Osteoblast (primary cell): ENCODE measurements around the gene ENO3. TPM values are rescaled to one million over a fixed set of nuclear protein-coding genes. Genes with fewer than 3 reads are reported as not detected.

Experiments
- DNase-seq: peaks from one replicate; pipeline ENCODE4 v3.0.0; 2011; ENCODE audit warnings: low spot score, mixed read lengths; ENCODE audit not compliant: insufficient read length; ENCODE audit errors: missing footprints
- H2AFZ ChIP-seq: 2 replicates; pipeline ENCODE4 v1.6.0; 2011; ENCODE audit warnings: mild to moderate bottlenecking, low read length
- H3K27ac ChIP-seq: 2 replicates; pipeline ENCODE4 v1.5.1; 2011; ENCODE audit warnings: mild to moderate bottlenecking, low read depth, low read length, moderate library complexity
- H3K27me3 ChIP-seq: 2 replicates; pipeline ENCODE4 v1.6.0; 2012; ENCODE audit warnings: mild to moderate bottlenecking, control low read depth, inconsistent platforms, low read length, moderate library complexity; ENCODE audit not compliant: insufficient read depth
- H3K36me3 ChIP-seq: 2 replicates; pipeline ENCODE4 v1.5.1; 2011; ENCODE audit warnings: mild to moderate bottlenecking, low read length, control low read depth, moderate library complexity; ENCODE audit not compliant: insufficient read depth
- H3K4me1 ChIP-seq: 2 replicates; pipeline ENCODE4 v1.5.1; 2011; ENCODE audit warnings: mild to moderate bottlenecking, low read length, control low read depth, moderate library complexity; ENCODE audit not compliant: insufficient read depth
- H3K4me2 ChIP-seq: 2 replicates; pipeline ENCODE4 v1.6.0; 2011; ENCODE audit warnings: mild to moderate bottlenecking, low read length; ENCODE audit not compliant: insufficient read depth
- H3K4me3 ChIP-seq: fragments of 200-600 bp; sonication (generic); 3 replicates; pipeline ENCODE4 v1.5.1; 2012; ENCODE audit warnings: mild to moderate bottlenecking, low read length, inconsistent platforms; ENCODE audit not compliant: insufficient read depth
- H3K79me2 ChIP-seq: 2 replicates; pipeline ENCODE4 v1.6.0; 2012; ENCODE audit warnings: mild to moderate bottlenecking, low read length, control low read depth, inconsistent platforms; ENCODE audit not compliant: insufficient read depth
- H3K9me3 ChIP-seq: 2 replicates; pipeline ENCODE4 v1.5.1; 2011; ENCODE audit warnings: low read depth, low read length, control low read depth
- H4K20me1 ChIP-seq: 2 replicates; pipeline ENCODE4 v1.6.0; 2012; ENCODE audit warnings: mild to moderate bottlenecking, low read length, control low read depth; ENCODE audit not compliant: insufficient read depth
- CTCF ChIP-seq: IDR thresholded peaks from 2 replicates; pipeline ENCODE4 v1.5.1; 2011; ENCODE audit warnings: mild to moderate bottlenecking, low read depth, low read length, moderate library complexity; ENCODE audit errors: extremely low read depth
- total RNA-seq: library from RNA; depleted of rRNA; stranded (reverse); fragments of >200 nt; gene quantifications from 2 replicates; pipeline ENCODE4 v1.2.3, GENCODE V29; 2012

Gene ENO3
- total RNA-seq, 1 donor = 2.9 TPM

GRCh38 chr17:4980644-4981216 is 29.8 kb downstream of the ENO3 start:
- peak; percentile 71 for TF ChIP-seq CTCF
- Histone ChIP-seq H3K4me1 (no peaks in the 10 kb centered on the region), H3K79me2 (no peaks in the 10 kb centered on the region), H3K4me2 (no peak overlapping the region), H3K27me3 (no peaks in the 10 kb centered on the region), H3K36me3 (peaks cover 57% of the 10 kb centered on the region), H3K27ac (no peak overlapping the region), H4K20me1 (peaks cover 5% of the 10 kb centered on the region), H3K4me3 (no peak overlapping the region), H2AFZ (no peak overlapping the region), H3K9me3 (no peaks in the 10 kb centered on the region)
- peak; percentile 86 for DNase-seq

- Histone ChIP-seq H3K36me3 (peaks cover 44% of the 10 kb centered on the region), H2AFZ (no peak overlapping the region), H3K4me2 (no peak overlapping the region), H3K4me3 (no peak overlapping the region), H4K20me1 (peaks cover 5% of the 10 kb centered on the region), H3K4me1 (peaks cover 5% of the 10 kb centered on the region), H3K27ac (no peak overlapping the region), H3K79me2 (peaks cover 10% of the 10 kb centered on the region), H3K27me3 (no peaks in the 10 kb centered on the region), H3K9me3 (no peaks in the 10 kb centered on the region)
- TF ChIP-seq CTCF = no peak
- DNase-seq = no peak
Observed at GRCh38 chr17:4982305-4982704, 31.4 kb downstream of the ENO3 start.

DNA sequence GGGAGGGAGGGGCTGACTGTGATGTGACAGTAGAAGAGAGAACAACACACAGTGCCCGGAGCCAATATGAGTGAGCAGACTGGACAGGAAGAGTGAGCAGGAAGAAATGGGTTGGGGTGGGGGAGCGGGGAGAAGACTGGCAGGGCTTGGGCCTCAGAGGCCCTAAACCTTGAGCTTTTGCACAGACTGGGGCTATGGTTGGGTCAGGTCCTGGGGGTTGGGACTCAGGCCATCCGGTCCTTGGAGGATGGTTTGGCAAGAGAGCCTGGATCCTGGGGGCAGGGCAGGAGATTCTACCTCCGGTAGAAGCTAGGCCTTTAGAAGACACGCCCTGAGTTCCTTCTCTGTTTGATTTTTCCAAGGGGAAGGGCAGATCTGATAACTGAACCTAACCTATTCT is 35.5 kb downstream of the ENO3 start:
- TF ChIP-seq CTCF = no peak
- no peaks in the 10 kb centered on the region for H4K20me1 ChIP-seq
- DNase-seq = peak; percentile 84
- peak overlapping the region; percentile 92 for H2AFZ ChIP-seq
- no peaks in the 10 kb centered on the region for H3K27me3 ChIP-seq
- peak overlapping the region; percentile 84 for H3K27ac ChIP-seq
- H3K36me3 ChIP-seq = peaks cover 16% of the 10 kb centered on the region
- peak overlapping the region; percentile 98 for H3K4me2 ChIP-seq
- peak overlapping the region; percentile 93 for H3K4me3 ChIP-seq
- peaks cover 16% of the 10 kb centered on the region for H3K79me2 ChIP-seq
- no peaks in the 10 kb centered on the region for H3K9me3 ChIP-seq
- H3K4me1 ChIP-seq = peaks cover 17% of the 10 kb centered on the region

DNA sequence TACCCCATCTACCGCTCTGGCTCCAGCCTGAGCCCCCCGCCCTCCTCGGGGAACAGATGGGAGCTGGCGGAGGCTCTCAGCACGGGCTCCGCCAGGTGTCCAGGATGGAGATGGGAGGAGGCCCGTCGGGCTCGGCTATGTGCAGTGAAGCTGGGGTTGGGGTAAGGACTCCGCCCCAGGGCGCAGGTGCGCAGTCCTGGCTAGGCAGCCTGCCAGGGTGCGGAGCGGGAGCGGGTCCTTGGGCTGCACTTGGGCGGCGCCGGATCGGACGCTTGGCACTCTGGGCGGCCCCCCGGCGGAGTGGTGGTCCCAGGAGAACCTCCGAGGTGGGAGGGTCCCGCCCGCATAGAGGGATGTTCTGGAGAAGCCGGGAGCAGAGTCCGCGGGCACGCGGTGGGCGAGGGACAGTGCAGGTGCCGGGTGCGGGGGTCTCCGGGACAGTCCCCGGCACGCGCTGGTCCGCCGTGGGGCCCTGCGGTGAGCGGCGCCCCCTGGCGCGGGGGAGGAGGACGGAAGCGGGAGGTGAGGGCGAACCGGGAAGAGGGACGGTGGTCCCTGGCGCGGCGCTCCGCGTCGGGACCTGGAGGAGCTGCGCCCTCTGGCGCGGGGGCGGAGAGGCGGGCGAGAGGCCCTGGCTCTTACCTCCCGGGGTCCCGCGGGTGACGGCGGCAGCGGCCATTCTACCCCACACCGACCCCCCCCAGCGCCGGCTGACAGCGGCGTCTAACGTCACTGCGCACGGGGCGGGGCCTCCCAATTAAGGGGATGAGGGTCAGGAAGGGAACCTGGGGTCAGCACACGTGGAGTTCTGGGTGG is 36.2 kb downstream of the ENO3 start, which contains the start of gene CAMTA2:
TSS of gene CAMTA2 (minus strand) at position 725 of the 816 bp plus-strand sequence. CDS start 1,453 bp downstream, outside the sequence.
- H4K20me1 ChIP-seq = no peaks in the 10 kb centered on the region
- peak; percentile 95 for DNase-seq
- H3K9me3 ChIP-seq = no peaks in the 10 kb centered on the region
- peaks cover 16% of the 10 kb centered on the region for H3K79me2 ChIP-seq
- peak within 1 kb of the TSS; percentile 98 for H3K4me2 ChIP-seq
- H3K4me1 ChIP-seq = peaks cover 17% of the 10 kb centered on the region
- peak within 1 kb of the TSS; percentile 84 for H3K27ac ChIP-seq
- H3K4me3 ChIP-seq = peak within 1 kb of the TSS; percentile 93
- H3K36me3 ChIP-seq = peaks cover 10% of the 10 kb centered on the region
- H3K27me3 ChIP-seq = no peaks in the 10 kb centered on the region
- peak; percentile 48 for TF ChIP-seq CTCF
- peak within 1 kb of the TSS; percentile 92 for H2AFZ ChIP-seq
